MCF 10A (cell line): ENCODE results near the gene PTPN6. TPM values are rescaled to one million over a fixed set of nuclear protein-coding genes. Genes with fewer than 3 reads are reported as not detected.
A peak's percentile ranks its signal among the peaks of the same experiment; 100 is the strongest.

Experiments
- BruUV-seq: library from RNA; stranded (reverse); fragments of 400-500 nt; replicated peaks from 2 replicates; lab custom pipeline; 2021; lab: Mats Ljungman, UMichigan
- CTCF ChIA-PET: fragments of 300-600 bp; sonication (Branson Sonifier 250); formaldehyde crosslinking; extraction: SDS; loops from one replicate; lab custom pipeline; 2021; ENCODE audit warnings: antibody characterized with exemption, inconsistent platforms; lab: Yijun Ruan, JAX
- POLR2A ChIA-PET: fragments of 300-600, 350-650 bp; sonication (Branson Sonifier 250); formaldehyde crosslinking; extraction: SDS; loops from one replicate; lab custom pipeline; 2020; ENCODE audit warnings: antibody characterized with exemption, inconsistent platforms; lab: Yijun Ruan, JAX
- DNase-seq: peaks from one replicate; pipeline ENCODE4 v3.0.0-alpha.2; 2018; ENCODE audit not compliant: unreplicated experiment
- H3K27ac Mint-ChIP-seq: one replicate; pipeline ENCODE4 v1.8.0; 2022; ENCODE audit warnings: mild to moderate bottlenecking, low read depth, mixed read lengths; ENCODE audit not compliant: unreplicated experiment
- H3K27me3 Mint-ChIP-seq: one replicate; pipeline ENCODE4 v1.8.0; 2022; ENCODE audit warnings: mixed read lengths; ENCODE audit not compliant: insufficient read depth, unreplicated experiment
- H3K36me3 Mint-ChIP-seq: one replicate; pipeline ENCODE4 v1.8.0; 2022; ENCODE audit warnings: mild to moderate bottlenecking, moderate library complexity, mixed read lengths; ENCODE audit not compliant: insufficient read depth, unreplicated experiment
- H3K4me1 Mint-ChIP-seq: one replicate; pipeline ENCODE4 v1.8.0; 2022; ENCODE audit warnings: mixed read lengths; ENCODE audit not compliant: insufficient read depth, unreplicated experiment
- H3K4me3 Mint-ChIP-seq: one replicate; pipeline ENCODE4 v1.8.0; 2022; ENCODE audit warnings: mild to moderate bottlenecking, moderate library complexity, mixed read lengths; ENCODE audit not compliant: unreplicated experiment
- H3K9me3 Mint-ChIP-seq: one replicate; pipeline ENCODE4 v1.8.0; 2022; ENCODE audit warnings: mixed read lengths; ENCODE audit not compliant: unreplicated experiment
- intact Hi-C: fragments of 100-400 bp; cut with micrococcal nuclease; formaldehyde crosslinking; loops from 2 replicates; pipeline ENCODE4 v1.14.1; 2022
- total RNA-seq: library from RNA; stranded (reverse); gene quantifications from 2 replicates; pipeline ENCODE4 v1.2.3, GENCODE V29; 2022
- TF ChIP-seq, protein P1 (sequence below): fragments of 200-600 bp; IDR thresholded peaks from one replicate; pipeline ENCODE4 v1.8.0; 2022; ENCODE audit warnings: antibody characterized with exemption, mild to moderate bottlenecking; ENCODE audit not compliant: unreplicated experiment

PTPN6 gene
- total RNA-seq, 1 experiment from 2014 or later = 10.3 TPM

DNA sequence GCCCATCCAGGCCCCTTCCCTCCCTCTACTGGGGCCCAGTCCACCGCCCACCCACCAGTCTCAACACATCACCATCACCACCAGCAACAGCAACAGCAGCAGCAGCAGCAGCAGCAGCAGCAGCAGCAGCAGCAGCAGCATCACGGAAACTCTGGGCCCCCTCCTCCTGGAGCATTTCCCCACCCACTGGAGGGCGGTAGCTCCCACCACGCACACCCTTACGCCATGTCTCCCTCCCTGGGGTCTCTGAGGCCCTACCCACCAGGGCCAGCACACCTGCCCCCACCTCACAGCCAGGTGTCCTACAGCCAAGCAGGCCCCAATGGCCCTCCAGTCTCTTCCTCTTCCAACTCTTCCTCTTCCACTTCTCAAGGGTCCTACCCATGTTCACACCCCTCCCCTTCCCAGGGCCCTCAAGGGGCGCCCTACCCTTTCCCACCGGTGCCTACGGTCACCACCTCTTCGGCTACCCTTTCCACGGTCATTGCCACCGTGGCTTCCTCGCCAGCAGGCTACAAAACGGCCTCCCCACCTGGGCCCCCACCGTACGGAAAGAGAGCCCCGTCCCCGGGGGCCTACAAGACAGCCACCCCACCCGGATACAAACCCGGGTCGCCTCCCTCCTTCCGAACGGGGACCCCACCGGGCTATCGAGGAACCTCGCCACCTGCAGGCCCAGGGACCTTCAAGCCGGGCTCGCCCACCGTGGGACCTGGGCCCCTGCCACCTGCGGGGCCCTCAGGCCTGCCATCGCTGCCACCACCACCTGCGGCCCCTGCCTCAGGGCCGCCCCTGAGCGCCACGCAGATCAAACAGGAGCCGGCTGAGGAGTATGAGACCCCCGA lies 14.3 kb upstream of the PTPN6 start:
- TF ChIP-seq, protein P1, sequence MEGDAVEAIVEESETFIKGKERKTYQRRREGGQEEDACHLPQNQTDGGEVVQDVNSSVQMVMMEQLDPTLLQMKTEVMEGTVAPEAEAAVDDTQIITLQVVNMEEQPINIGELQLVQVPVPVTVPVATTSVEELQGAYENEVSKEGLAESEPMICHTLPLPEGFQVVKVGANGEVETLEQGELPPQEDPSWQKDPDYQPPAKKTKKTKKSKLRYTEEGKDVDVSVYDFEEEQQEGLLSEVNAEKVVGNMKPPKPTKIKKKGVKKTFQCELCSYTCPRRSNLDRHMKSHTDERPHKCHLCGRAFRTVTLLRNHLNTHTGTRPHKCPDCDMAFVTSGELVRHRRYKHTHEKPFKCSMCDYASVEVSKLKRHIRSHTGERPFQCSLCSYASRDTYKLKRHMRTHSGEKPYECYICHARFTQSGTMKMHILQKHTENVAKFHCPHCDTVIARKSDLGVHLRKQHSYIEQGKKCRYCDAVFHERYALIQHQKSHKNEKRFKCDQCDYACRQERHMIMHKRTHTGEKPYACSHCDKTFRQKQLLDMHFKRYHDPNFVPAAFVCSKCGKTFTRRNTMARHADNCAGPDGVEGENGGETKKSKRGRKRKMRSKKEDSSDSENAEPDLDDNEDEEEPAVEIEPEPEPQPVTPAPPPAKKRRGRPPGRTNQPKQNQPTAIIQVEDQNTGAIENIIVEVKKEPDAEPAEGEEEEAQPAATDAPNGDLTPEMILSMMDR = no peak
- Mint-ChIP-seq H3K4me1 (peaks cover 39% of the 10 kb centered on the region), H3K27me3 (no peaks in the 10 kb centered on the region), H3K4me3 (peak overlapping the region; percentile 71), H3K36me3 (peaks cover 91% of the 10 kb centered on the region), H3K27ac (peak overlapping the region; percentile 5), H3K9me3 (no peaks in the 10 kb centered on the region)
- BruUV-seq = TSS peak; percentile 27
- intact Hi-C loops = no loop called here
- ChIA-PET CTCF (interaction anchor here (0.6 to 9.7 kb wide), 7 partner anchors 8 to 301 kb away, joined by 3 to 114 read pairs (median 3); partner anchors contain the start of gene LPAR5), POLR2A (interaction anchor here (0.7 to 1.6 kb wide), 13 partner anchors 8 to 154 kb away, joined by 3 to 55 read pairs (median 5); partner anchors contain the start of genes ATN1 and SPSB2)
- no peak for DNase-seq

GRCh38 chr12:6937481-6938352 lies 13.4 kb upstream of the PTPN6 start:
- Mint-ChIP-seq H3K36me3 (peaks cover 91% of the 10 kb centered on the region), H3K4me1 (peaks cover 31% of the 10 kb centered on the region), H3K27me3 (no peaks in the 10 kb centered on the region), H3K27ac (peak overlapping the region; percentile 52), H3K9me3 (no peaks in the 10 kb centered on the region), H3K4me3 (peak overlapping the region; percentile 71)
- CTCF ChIA-PET = interaction anchor here (0.6 to 9.7 kb wide), 10 partner anchors 9 to 454 kb away, joined by 3 to 114 read pairs (median 4); no protein-coding TSS in a partner anchor
- POLR2A ChIA-PET = interaction anchor here (0.6 to 1.6 kb wide), 17 partner anchors 8 to 325 kb away, joined by 3 to 55 read pairs (median 4); partner anchors contain the start of genes ATN1, SPSB2 and USP5
- intact Hi-C loops = loop anchor here (1.0 to 2.0 kb wide), 2 partner anchors 13 to 69 kb away; no protein-coding TSS in a partner anchor
- peak; percentile 94 for DNase-seq
- TF ChIP-seq, protein P1 = peak; percentile 88
- no TSS peak for BruUV-seq

DNA sequence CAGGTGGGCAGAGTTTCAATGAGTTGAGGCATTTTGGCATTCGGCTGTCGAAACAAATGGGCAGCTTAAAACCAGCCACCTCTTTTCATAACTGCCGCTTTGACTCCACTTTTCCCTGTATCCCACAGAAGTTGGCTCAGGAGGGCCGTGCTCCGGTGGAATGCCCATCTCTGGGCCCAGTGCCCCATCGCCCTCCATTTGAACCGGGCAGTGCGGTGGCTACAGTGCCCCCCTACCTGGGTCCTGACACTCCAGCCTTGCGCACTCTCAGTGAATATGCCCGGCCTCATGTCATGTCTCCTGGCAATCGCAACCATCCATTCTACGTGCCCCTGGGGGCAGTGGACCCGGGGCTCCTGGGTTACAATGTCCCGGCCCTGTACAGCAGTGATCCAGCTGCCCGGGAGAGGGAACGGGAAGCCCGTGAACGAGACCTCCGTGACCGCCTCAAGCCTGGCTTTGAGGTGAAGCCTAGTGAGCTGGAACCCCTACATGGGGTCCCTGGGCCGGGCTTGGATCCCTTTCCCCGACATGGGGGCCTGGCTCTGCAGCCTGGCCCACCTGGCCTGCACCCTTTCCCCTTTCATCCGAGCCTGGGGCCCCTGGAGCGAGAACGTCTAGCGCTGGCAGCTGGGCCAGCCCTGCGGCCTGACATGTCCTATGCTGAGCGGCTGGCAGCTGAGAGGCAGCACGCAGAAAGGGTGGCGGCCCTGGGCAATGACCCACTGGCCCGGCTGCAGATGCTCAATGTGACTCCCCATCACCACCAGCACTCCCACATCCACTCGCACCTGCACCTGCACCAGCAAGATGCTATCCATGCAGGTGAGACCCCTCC lies 12.6 kb upstream of the PTPN6 start:
- Mint-ChIP-seq H3K27me3 (no peaks in the 10 kb centered on the region), H3K4me3 (peak overlapping the region; percentile 71), H3K27ac (peak overlapping the region; percentile 52), H3K36me3 (peaks cover 97% of the 10 kb centered on the region), H3K4me1 (peaks cover 28% of the 10 kb centered on the region), H3K9me3 (no peaks in the 10 kb centered on the region)
- TSS peak; percentile 20 for BruUV-seq
- intact Hi-C loops = loop anchor here (1.0 to 2.0 kb wide), 2 partner anchors 14 to 70 kb away; no protein-coding TSS in a partner anchor
- TF ChIP-seq, protein P1 = no peak
- CTCF ChIA-PET = interaction anchor here (0.6 to 9.7 kb wide), 12 partner anchors 9 to 455 kb away, joined by 3 to 114 read pairs (median 6); no protein-coding TSS in a partner anchor
- POLR2A ChIA-PET = interaction anchor here (0.6 to 2.9 kb wide), 16 partner anchors 7 to 326 kb away, joined by 3 to 55 read pairs (median 4); partner anchors contain the start of genes ATN1, SPSB2 and USP5
- DNase-seq = no peak
